Heart left ventricle (tissue), 16 donors: ENCODE data around the gene ASIC2. TPM values are rescaled to one million over a fixed set of nuclear protein-coding genes. Genes with fewer than 3 reads are reported as not detected.

Experiments
- ATAC-seq, 4 donors: fragments of 200-7000 bp; cut with Tn5 transposase; one replicate each; pipeline ENCODE4 v1.9.1; 2020 to 2022; ENCODE audit warnings: moderate library complexity in 4 of 4, mild to moderate bottlenecking in 3 of 4, moderate number of reproducible peaks in 1 of 4
- DNase-seq, 5 donors: peaks; one replicate each; pipeline ENCODE4 v3.0.0-alpha.2; 2020
- H3K27ac ChIP-seq, 12 donors: fragments of 200-600 bp; sonication (generic) in 4 of 12; one replicate each; pipeline versions ENCODE4 v1.5.0 to v1.8.0; 2016 to 2022; ENCODE audit warnings: mild to moderate bottlenecking in 2 of 12
- H3K27me3 ChIP-seq, 9 donors: fragments of 200-600 bp; sonication (generic) in 2 of 9; one replicate each; pipeline versions ENCODE4 v1.5.1 to v1.8.0; 2016 to 2022; ENCODE audit warnings: mild to moderate bottlenecking in 3 of 9
- H3K36me3 ChIP-seq, 9 donors: fragments of 200-600 bp; sonication (generic) in 2 of 9; one replicate each; pipeline versions ENCODE4 v1.5.0 to v1.8.0; 2018 to 2022; ENCODE audit warnings: mild to moderate bottlenecking in 2 of 9
- H3K4me1 ChIP-seq, 12 donors: fragments of 200-600 bp; sonication (generic) in 4 of 12; one replicate each; pipeline versions ENCODE4 v1.5.0 to v1.8.0; 2016 to 2022; ENCODE audit warnings: mild to moderate bottlenecking in 3 of 12
- H3K4me3 ChIP-seq, 12 donors: fragments of 200-600 bp; sonication (generic) in 4 of 12; one replicate each; pipeline versions ENCODE4 v1.5.0 to v1.8.0; 2017 to 2022; ENCODE audit warnings: mild to moderate bottlenecking in 9 of 12, moderate library complexity in 4 of 12
- H3K9me3 ChIP-seq, 12 donors: fragments of 200-600 bp; sonication (generic) in 4 of 12; one replicate each; pipeline versions ENCODE4 v1.5.0 to v1.8.0; 2016 to 2022; ENCODE audit warnings: mild to moderate bottlenecking in 1 of 12
- CTCF ChIP-seq, 12 donors: fragments of 200-600 bp; sonication (generic) in 4 of 12; IDR thresholded peaks; one replicate each; pipeline versions ENCODE4 v1.5.0 to v1.8.0; 2018 to 2022; ENCODE audit warnings: antibody characterized with exemption in 12 of 12, mild to moderate bottlenecking in 5 of 12
- POLR2A ChIP-seq, 2 donors: fragments of 450-650 bp; IDR thresholded peaks; one replicate each; pipeline ENCODE4 v1.6.1; 2017; ENCODE audit warnings: antibody characterized with exemption in 2 of 2, mild to moderate bottlenecking in 2 of 2, moderate library complexity in 2 of 2
- WGBS, 4 donors: extraction: QIAGEN DNeasy Blood & Tissue Kit in 2 of 4; methylation state at CpG; one replicate each; pipeline versions ENCODE4 v1.1.5 to v1.1.7; 2013 to 2018; 5-methylcytosine and 5-hydroxymethylcytosine counted together
- intact Hi-C, 10 donors: fragments of 100-400 bp; cut with DNase I; formaldehyde crosslinking; loops; one replicate each; pipeline versions ENCODE4 v1.11.1 to v1.14.2; 2022
- polyA plus RNA-seq, 2 donors: library from polyadenylated mRNA; stranded (reverse); fragments of 200-250 nt; gene quantifications; one replicate each; pipeline ENCODE4 v1.2.3, GENCODE V29; 2013
- total RNA-seq, 9 donors: library from RNA; depleted of rRNA in 2 of 9; stranded (reverse); fragments of >200 nt in 2 of 9; fragmentation: NEBNext Ultra II Directional in 3 of 9; extraction: Animal tissue kit (Norgen Biotek cat#: 25700) in 3 of 9; gene quantifications; one replicate each; pipeline versions ENCODE4 v1.1.0 to v1.2.4, GENCODE V29; 2016 to 2023
- donor health status: ischemic (EF 13 %, LVEDD 7.1; RV severe dilation, severe dysfunction).
- donor health status: healthy with polysubstance abuse.
- donor health status: DM: no; HTN: yes; CAD: no.
- donor health status: DM: no; HTN: no; CAD: no.
- donor health status: ischemic (EF 25% LVEDD 6.9; RV normal size, moderate dysfunction).
- donor health status: ischemic (EF 25% LVEDD 5.7; RV mildly dilated, moderate dysfunction).
- donor health status: healthy.
- donor health status: DM: yes; HTN: yes; CAD: no.
- donor health status: ischemic (EF 35%, LVEDD 5.7; RV mildly dilated, moderate dysfunction).
- donor health status: nonischemic (EF 11% LVEDD 7.7; RV severe dilation, severe dysfunction).
- donor health status: DM: yes; HTN: yes; CAD: no.
- donor health status: PGD.
- donor health status: ischemic (EF 29% LVEDD 5.4; RV normal size, mild dysfunction).
- donor health status: nonischemic (EF 23%, LVEDD 6.1; RV moderate dilation, normal function).

Gene ASIC2
- total and polyA plus RNA-seq, 11 donors, result 1.1 TPM; not detected in 10

GRCh38 chr17:33028061-33028460 is 265.0 kb downstream of the ASIC2 start:
- Histone ChIP-seq H3K9me3 (no peaks in the 10 kb centered on the region), H3K4me3 (no peak overlapping the region), H3K27ac (no peak overlapping the region), H3K36me3 (no peaks in the 10 kb centered on the region), H3K4me1 (no peaks in the 10 kb centered on the region), H3K27me3 (peaks cover 0 to 9% (median 0%) of the 10 kb centered on the region in 9 donors)
- intact Hi-C loops, result no loop called here
- DNase-seq (no peak), ATAC-seq (no peak)
- TF ChIP-seq POLR2A (IDR thresholded peaks at IDR 0.05) (no peak), CTCF (IDR thresholded peaks at IDR 0.05) (no peak)
- WGBS, 4 donors, result 70 to 76% (median 72%) methylated on average over 8 of the region's 8 CpGs

GRCh38 chr17:33024688-33025486 is 268.2 kb downstream of the ASIC2 start:
- Histone ChIP-seq H3K27ac (no peak overlapping the region), H3K36me3 (no peaks in the 10 kb centered on the region), H3K4me3 (no peak overlapping the region), H3K9me3 (no peaks in the 10 kb centered on the region), H3K4me1 (no peaks in the 10 kb centered on the region), H3K27me3 (peaks cover 0 to 10% (median 0%) of the 10 kb centered on the region in 9 donors)
- ATAC-seq (no peak), DNase-seq (no peak)
- intact Hi-C loops, result no loop called here
- TF ChIP-seq CTCF (IDR thresholded peaks at IDR 0.05) (no peak), POLR2A (IDR thresholded peaks at IDR 0.05) (no peak)
- 65 to 76% (median 69%) methylated on average over 3 of the region's 3 CpGs for WGBS, 4 donors

- TF ChIP-seq CTCF (IDR thresholded peaks at IDR 0.05) (no peak), POLR2A (IDR thresholded peaks at IDR 0.05) (no peak)
- H3K4me3 ChIP-seq, result no peak overlapping the region
- intact Hi-C loops, result no loop called here
- H3K36me3 ChIP-seq, result no peaks in the 10 kb centered on the region
- H3K9me3 ChIP-seq, result no peaks in the 10 kb centered on the region
- ATAC-seq (no peak), DNase-seq (no peak)
- no peaks in the 10 kb centered on the region for H3K4me1 ChIP-seq
- 64 to 80% (median 77%) methylated on average over 3 of the region's 3 CpGs for WGBS, 4 donors
- H3K27ac ChIP-seq, result no peak overlapping the region
- H3K27me3 ChIP-seq, result peaks cover 0 to 10% (median 0%) of the 10 kb centered on the region in 9 donors
Measured at GRCh38 chr17:33023790-33024189, 269.3 kb downstream of the ASIC2 start.

DNA sequence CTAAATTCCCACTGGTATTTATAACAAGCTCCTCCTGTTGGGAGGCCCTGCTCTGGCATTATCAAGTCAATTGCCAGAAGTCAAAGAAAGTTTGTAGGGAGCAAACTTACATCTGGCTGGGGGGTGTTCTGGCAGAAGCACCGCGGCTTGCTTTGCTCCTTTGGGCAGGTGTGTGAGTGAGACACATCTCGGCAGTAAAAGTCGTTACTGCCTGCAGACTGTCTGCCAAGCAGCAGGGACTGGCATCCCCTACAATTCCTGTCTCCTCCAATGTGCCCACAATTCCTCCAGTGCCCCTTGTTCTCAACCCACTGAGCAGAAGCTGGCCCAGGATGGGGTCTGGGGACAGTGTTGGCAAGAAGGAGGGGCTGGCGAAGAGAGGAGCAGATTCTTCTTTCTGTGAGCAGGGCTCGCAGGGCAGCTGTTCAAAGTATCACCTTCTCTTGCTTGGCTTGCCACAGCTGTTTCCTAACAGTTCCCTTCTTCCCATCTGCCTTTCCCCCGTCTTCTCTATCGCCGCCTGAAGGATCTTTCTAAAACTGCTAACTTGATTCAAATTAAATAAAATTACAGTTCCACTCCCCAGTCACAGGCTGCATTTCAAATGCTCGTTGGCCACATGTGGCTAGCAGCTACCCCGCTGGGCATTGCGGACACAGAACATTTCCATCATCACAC is 271.2 kb downstream of the ASIC2 start:
- no peak for TF ChIP-seq CTCF (IDR thresholded peaks at IDR 0.05)
- Histone ChIP-seq H3K4me1 (no peaks in the 10 kb centered on the region), H3K27ac (no peak overlapping the region), H3K9me3 (no peaks in the 10 kb centered on the region), H3K4me3 (no peak overlapping the region), H3K27me3 (peaks cover 0 to 10% (median 0%) of the 10 kb centered on the region in 9 donors), H3K36me3 (no peaks in the 10 kb centered on the region)
- intact Hi-C loops, result no loop called here
- no peak for DNase-seq
- 55 to 65% (median 59%) methylated on average over 12 of the region's 12 CpGs for WGBS, 4 donors
- ATAC-seq, result no peak
